Brain pericyte (primary cell): ENCODE data around the gene KIR2DL3.
"Not testable (repeated sequence)": the region's sequence is repeated elsewhere in the genome, so short reads cannot be mapped to it uniquely, and the experiment has no call there.

Experiments
- DNase-seq: peaks from one replicate; pipeline ENCODE4 v3.0.0-alpha.2; 2012; ENCODE audit warnings: low read depth, low spot score

Gene KIR2DL3

DNA sequence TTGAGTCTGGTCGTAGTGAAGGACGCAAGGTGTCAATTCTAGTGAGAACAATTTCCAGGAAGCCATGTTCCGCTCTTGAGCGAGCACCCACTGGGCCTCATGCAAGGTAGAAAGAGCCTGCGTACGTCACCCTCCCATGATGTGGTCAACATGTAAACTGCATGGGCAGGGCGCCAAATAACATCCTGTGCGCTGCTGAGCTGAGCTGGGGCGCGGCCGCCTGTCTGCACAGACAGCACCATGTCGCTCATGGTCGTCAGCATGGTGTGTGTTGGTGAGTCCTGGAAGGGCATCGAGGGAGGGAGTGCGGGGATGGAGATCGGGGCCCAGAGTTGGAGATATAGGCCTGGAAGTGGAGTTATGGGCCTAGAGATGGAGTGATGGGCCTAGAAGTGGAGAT lies at the start of gene KIR2DL3:
Gene KIR2DL3 (plus strand): TSS at position 208 of the 400 bp plus-strand sequence. CDS start 33 bp downstream, at position 241.
- not testable (repeated sequence) for DNase-seq

DNA sequence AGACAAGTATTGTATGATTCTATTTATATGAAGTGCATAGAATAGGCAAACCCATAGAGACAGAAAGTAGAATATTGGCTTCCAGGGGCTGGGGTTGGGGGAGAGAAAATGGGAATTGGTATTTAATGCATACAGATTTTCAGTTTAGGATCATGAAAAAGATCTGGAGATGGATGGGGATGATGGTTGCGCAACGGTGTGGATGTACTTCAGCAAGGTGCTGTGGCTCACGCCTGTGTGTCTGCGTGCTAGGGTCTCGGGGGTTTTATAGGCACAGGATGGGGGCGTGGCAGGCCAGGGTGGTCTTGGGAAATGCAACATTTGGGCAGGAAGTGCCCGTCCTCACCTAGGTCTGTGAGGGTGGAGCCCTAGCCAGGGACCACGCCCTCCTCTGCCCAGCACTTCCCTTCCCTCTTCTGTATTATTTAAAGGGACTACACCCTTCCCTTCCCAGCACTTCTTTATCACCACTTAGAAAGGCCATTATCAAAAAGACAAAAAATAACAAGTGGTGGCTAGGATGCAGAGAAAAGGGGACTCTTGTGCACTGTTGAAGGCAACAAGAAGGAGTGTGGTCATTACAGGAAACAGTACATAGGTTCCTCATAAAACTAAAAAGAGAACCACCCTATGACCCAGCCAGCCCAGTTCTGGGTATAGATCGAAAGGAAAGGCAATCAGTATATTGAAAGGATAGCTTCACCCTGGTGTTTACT lies 46.6 kb upstream of the KIR2DL3 start:
- DNase-seq = no peak

DNA sequence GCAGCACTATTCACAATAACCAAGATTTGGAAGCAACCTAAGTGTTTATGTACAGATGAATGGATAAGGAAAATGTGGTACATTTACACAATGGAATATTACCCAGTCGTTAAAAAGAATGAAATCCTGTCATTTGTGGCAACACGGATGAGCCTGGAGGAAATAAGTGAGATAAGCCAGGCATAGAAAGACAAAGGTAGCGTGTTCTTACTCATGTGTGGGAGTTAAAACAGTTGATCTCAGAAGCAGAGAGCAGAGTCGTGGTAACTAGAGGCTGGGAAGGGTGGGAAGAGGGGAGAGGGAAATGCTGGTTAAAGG lies 46.1 kb upstream of the KIR2DL3 start:
- DNase-seq = no peak

DNA sequence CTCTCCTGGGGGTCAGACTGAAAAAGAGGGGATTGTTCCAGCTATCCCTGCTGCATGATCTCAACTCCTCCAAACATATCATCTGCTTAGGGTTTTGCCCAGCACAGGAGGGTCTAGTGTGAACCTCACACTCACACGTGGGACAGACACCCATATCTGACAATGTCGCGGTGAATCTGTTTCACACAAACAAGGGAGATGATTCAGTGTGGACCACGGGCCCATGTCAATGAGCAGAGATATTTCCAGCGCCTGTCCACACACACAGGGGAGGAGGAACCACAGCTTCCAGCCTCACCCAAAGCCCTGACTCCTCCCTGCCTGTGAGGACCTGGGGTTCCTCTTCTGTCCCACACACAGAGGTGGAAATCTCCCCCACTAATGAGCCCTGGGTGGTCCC lies 43.7 kb upstream of the KIR2DL3 start:
- no peak for DNase-seq

DNA sequence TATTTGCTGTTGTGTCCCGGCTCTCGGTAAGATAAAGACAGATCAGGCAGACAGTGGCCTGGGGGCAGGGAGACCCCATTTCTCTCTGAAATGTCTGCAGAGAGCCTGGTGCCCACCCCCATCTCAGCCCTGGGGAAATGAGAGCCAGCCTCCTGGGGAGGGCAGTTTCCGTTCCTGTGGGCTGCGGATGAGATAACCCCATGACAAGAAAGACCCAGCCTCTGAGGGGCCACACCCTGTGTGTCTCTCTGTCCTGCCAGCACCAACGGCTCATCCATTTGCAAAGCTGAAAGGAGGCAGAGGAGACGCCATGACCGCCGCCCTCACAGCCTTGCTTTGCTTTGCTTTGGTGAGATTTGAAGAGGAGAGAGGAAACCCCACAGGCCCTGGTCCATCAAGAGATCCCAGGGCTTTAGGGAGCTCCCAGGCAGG lies 42.2 kb upstream of the KIR2DL3 start:
- no peak for DNase-seq

DNA sequence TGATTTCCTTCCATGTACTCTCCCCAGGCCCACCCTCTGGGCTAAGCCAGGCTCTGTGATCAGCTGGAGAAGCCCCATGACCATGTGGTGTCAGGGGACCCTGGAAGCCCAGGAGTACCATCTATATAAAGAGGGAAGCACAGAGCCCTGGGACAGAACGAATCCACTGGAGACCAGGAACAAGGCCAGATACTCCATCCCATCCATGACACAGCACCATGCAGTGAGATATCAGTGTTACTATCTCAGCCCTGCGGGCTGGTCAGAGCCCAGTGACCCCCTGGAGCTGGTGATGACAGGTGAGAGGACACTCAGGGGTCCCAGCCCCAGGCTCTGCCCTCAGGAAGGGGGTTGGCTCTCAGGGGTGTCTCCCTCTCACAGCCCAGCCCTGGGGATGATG lies 41.5 kb upstream of the KIR2DL3 start:
- DNase-seq = no peak

DNA sequence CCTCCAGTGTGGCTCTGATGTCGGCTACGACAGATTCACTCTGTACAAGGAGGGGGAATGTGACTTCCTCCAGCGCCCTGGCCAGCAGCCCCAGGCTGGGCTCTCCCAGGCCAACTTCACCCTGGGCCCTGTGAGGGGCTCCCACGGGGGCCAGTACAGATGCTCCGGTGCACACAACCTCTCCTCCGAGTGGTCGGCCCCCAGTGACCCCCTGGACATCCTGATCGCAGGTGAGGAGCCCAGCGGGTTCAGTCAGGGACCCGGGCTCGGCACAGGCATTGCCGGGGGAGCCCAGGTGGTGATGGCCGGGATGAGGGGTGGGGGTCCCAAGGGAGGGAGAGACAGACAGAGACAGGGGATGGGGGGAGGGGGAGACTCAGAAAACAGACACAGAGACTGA lies 40.6 kb upstream of the KIR2DL3 start:
- DNase-seq = not testable (repeated sequence)

DNA sequence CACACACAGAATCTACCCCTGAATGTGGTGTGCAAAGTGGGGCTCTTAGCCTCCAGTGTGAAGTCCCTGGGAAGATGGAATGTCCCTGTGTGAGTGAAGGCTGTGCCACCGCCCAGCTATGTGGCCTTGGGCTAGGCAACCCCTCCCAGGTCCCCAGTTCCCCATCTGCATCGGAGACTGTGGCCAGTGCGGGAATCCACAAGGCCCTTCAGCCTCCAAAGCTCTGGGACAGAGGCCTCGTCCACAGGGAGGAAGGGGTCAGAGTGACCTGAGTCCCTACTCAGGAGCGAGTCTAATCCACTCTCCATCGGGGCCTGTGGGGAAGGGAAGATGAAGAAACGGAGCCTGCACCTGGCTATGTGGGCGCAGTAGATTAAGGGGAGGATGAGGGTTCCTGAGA lies 33.4 kb upstream of the KIR2DL3 start:
- no peak for DNase-seq

DNA sequence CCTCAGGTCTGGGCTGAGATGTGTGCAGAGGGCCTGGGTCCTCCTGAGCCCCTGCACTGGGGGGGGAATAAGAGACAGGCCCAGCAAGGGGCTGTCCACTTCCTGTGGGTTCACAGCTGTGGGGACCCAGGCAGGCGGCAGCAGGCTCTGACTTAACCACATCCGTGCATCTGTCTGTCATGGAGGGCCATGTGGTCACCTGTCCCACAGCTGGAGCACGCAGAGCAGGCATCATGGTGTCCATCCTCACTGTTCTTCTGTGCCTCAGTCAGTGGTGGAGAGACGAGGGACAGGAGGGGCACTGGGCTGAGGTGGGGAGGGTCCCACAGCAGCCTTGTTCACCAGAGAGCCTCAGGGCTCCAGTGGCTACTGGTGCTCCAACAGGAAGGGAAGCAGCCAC lies 30.4 kb upstream of the KIR2DL3 start:
- no peak for DNase-seq

DNA sequence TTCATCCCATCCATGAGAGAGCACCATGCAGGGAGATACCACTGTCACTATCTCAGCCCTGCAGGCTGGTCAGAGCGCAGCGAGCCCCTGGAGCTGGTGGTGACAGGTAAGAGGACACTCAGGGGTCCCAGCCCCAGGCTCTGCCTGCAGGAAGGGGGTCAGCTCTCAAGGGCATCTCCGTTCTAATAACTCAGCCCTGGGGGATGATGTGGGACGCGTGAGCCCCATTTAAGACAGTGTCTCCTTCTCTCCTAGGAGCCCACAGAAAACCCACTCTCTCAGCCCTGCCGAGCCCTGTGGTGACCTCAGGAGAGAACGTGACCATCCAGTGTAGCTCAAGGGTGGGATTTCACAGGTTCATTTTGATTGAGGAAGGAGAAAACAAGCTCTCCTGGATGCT lies 29.5 kb upstream of the KIR2DL3 start:
- DNase-seq = no peak

DNA sequence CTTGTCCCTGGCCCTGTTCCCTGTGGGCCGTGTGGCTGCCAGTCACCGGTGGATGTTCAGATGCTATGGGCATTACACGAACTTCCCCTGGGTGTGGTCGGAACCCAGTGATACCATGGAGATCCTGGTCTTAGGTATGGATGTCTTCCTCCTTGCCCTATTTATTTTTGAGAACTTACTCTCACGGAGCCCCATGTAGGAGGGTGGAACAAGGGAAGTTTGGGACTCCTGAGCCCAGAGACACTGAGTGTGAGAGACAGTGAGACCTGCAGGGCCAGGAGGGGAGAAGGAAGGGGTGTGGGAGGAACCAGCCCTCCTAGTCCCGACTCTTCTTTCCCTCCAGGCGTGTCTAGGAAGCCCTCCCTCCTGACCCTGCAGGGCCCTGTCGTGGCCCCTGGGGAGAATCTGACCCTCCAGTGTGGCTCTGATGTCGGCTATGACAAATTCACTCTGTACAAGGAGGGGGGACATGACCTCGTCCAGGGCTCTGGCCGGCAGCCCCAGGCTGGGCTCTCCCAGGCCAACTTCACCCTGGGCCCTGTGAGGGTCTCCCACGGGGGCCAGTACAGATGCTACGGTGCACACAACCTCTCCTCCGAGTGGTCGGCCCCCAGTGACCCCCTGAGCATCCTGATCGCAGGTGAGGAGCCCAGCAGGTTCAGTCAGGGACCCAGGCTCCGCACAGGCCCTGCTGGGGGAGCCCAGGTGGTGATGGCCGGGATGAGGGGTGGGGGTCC lies 28.9 kb upstream of the KIR2DL3 start:
- no peak for DNase-seq

DNA sequence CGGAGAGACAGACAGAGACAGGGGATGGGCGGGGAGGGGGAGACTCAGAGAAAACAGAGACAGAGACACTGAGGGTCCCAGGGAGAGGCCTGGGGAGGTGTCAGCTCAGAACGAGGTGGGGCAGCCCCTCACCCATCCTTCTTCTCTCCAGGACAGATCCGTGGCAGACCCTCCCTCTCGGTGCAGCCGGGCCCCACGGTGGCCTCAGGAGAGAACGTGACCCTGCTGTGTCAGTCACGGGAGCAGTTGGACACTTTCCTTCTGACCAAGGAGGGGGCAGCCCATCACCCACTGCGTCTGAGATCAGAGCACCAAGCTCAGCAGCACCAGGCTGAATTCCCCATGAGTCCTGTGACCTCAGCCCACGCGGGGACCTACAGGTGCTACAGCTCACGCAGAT lies 28.4 kb upstream of the KIR2DL3 start:
- not testable (repeated sequence) for DNase-seq

DNA sequence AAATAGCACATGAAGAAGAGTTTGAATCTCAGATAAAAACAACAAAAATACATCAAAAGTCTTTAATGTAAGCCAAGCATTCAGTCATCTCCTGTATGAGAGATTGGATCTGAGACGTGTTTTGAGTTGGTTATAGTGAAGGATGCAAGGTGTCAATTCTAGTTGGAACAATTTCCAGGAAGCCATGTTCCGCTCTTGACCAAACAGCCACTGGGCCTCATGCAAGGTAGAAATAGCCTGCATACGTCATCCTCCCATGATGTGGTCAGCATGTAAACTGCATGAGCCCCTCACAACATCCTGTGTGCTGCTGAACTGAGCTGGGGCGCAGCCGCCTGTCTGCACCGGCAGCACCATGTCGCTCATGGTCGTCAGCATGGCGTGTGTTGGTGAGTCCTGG lies 14.2 kb upstream of the KIR2DL3 start, which contains the start of gene KIR3DL3:
Gene KIR3DL3 (plus strand): TSS at position 301 of the 400 bp plus-strand sequence. CDS start 55 bp downstream, at position 356.
- DNase-seq = no peak

DNA sequence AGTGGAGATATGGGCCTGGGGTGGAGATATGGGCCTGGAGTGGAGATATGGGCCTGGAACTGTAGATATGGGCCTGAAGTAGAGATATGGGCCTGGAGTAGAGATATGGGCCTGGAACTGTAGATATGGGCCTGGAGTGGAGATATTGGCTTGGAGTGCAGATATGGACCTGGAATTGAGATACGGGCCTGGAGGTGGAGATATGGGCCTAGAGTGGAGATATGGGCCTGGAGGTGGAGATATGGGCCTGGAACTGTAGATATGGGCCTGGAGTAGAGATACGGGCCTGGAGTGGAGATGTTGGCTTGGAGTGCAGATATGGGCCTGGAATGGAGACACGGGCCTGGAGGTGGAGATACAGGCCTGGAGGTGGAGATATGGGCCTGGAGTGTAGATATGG lies 13.7 kb upstream of the KIR2DL3 start:
- no peak for DNase-seq

DNA sequence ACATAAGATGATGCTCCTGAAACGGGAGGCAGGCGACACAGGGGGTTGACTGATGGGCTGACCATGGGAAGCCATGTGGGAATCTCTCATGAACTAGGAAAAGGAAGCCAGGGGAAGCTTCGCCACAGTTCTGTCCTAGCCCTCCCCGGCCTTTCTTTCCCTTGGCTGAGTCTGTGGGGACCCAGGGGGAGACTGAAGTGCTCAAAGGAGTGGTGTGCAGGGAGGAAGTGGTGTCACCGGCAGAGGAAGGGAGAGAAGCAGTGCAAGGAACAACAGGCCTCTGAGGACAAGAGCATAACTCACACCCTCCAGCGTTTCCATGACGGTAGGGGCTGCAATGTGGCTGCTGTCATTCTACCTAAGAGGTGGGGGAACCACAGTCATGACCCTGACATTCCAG lies 13.0 kb upstream of the KIR2DL3 start:
- DNase-seq = no peak

DNA sequence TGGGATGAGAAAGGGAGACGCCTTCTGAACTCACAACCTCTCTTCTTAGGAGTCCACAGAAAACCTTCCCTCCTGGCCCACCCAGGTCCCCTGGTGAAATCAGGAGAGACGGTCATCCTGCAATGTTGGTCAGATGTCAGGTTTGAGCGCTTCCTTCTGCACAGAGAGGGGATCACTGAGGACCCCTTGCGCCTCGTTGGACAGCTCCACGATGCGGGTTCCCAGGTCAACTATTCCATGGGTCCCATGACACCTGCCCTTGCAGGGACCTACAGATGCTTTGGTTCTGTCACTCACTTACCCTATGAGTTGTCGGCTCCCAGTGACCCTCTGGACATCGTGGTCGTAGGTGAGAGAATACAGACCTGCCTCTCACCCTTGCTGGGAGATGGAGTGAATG lies 10.8 kb upstream of the KIR2DL3 start:
- DNase-seq = no peak

DNA sequence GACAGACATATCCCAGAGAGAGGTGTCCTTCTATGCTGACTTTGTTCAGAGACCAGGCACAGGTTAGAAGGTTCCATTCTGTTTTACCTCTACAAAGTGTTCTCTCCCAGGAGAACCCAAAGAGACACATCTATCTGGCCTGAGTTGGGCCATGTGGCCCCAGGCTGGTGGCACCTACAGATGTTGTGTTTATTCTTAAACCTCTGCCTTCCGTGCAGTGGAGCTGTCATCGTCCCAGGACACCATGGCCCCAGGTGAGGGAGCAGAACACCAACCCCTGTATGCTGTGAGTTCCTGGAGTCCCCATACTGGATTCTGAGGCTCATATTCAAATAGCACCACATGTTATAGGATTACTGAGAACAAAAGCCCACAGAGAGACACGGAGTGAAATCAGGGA lies 10.1 kb upstream of the KIR2DL3 start:
- DNase-seq = no peak

DNA sequence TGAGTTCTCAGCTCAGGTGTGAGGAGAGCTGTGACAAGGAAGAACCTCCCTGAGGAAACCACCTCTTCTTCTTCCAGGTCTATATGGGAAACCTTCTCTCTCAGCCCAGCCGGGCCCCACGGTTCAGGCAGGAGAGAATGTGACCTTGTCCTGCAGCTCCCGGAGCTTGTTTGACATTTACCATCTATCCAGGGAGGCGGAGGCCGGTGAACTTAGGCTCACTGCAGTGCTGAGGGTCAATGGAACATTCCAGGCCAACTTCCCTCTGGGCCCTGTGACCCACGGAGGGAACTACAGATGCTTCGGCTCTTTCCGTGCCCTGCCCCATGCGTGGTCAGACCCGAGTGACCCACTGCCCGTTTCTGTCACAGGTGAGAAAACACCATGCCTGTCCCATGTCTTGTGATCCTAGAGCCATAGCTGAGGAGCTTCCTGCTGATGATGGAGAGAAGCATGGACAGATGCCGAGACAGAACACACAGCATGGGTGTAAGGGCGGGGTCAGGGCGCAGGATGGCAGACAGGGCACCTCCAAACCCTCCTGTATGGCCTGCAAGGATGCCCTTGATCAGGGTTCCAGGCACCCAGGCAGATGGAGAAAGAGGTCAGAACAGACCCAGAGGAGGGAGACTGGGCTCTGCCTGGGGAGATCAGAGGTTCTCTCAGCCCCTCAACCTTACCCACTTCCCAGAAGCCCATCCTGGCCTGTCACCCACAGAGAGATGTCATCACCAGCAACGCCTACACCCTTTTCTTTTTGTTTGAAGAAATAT lies 8.7 kb upstream of the KIR2DL3 start:
- no peak for DNase-seq

DNA sequence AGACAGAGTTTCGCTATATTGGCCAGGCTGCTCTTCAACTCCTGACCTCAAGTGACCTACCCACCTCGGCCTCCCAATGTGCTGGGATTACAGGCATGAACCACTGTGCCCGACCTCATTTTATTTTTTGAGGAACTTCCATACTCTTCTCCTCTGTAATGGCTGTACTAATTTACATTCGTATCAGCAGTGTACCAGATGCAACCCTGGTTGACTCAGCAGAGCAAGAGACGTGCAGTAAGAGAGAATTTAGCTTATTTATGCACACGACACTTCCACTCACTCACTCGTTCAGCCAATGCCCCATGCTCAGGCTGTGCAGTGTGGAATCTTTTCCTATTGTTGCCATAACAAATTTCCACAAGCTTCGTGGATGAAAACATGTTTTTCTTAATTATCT lies 7.1 kb upstream of the KIR2DL3 start:
- DNase-seq = no peak

DNA sequence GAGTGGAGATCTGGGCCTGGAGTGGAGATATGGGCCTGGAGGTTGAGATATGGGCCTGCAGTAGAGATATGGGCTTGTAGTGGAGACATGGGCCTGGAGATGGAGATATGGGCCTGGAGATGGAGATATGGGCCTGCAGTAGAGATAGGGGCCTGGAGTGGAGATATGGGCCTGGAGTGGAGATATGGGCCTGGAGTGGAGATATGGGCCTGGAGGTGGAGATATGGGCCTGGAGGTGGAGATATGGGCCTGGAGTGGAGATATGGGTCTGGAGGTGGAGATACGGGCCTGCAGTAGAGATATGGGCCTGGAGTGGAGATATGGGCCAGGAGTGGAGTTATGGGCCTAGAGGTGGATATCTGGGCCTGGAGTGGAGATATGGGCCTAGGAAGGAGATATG lies 402 bp downstream of the KIR2DL3 start:
- DNase-seq = no peak

DNA sequence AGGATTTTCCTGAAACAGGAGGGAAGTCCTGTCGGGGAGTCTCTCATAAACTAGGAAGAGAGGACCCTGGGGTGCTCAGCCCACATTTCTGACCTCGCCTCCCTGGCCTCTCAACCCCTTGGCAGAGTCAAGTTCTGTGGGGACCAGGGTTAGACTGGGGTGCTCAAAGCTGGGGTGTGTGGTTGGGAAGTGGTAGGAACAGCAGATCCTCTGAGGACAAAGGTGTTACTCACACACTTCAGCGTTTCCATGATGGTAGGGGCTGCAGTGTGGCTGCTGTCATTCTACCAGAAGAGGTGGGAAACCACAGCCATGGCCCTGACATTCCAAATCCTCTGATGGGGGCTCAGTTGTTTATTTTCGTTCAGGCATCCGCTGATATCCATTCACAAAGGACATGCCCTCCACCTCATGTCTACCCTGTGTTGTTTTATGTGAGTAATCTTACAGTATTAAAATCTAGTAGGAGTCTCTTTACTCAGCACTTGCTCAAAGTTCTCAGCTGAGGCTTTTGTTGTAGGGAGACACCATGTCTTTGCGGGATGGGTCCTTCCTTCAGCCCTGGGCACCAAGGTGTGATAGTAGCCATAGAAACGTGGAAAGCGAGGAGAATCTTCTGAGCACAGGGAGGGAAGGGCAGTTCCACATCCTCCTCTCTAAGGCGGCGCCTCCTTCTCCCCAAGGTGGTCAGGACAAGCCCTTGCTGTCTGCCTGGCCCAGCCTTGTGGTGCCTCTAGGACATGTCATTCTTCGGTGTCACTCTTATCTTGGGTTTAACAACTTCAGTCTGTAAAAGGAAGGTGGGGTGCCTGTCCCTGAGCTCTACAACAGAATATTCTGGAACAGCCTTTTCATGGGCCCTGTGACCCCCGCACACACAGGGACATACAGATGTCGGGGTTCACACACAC lies 1.5 kb downstream of the KIR2DL3 start:
- no peak for DNase-seq
